HL-60 (cell line): Measurements from ENCODE around the gene PHKA1.
"Not testable (repeated sequence)": the region's sequence is repeated elsewhere in the genome, so short reads cannot be mapped to it uniquely, and the experiment has no call there.

Experiments used
- DNase-seq, 2 experiments: peaks; one replicate each; pipeline ENCODE4 v3.0.0-alpha.2; 2010 to 2020; ENCODE audit warnings: low read depth in 1 of 2, low spot score in 1 of 2
- H3K27ac ChIP-seq: fragments of 250-450 bp; sonication (Bioruptor Pico); replicated peaks from 2 replicates; pipeline ENCODE4 v1.5.1; 2020; ENCODE audit warnings: mild to moderate bottlenecking, moderate library complexity
- H3K27me3 ChIP-seq: fragments of 250-450 bp; sonication (Bioruptor Pico); 2 replicates; pipeline ENCODE4 v1.5.1; 2021; ENCODE audit warnings: mild to moderate bottlenecking, moderate library complexity; ENCODE audit not compliant: insufficient read depth, poor library complexity, severe bottlenecking
- H3K4me3 ChIP-seq: replicated peaks from 2 replicates; pipeline ENCODE4 v1.5.1; 2011; ENCODE audit warnings: mild to moderate bottlenecking, control low read depth, low read length; ENCODE audit not compliant: insufficient read depth
- GABPA ChIP-seq: IDR thresholded peaks from 2 replicates; pipeline ENCODE4 v1.6.1; 2012; ENCODE audit warnings: low read depth
- POLR2AphosphoS5 ChIP-seq: IDR thresholded peaks from 2 replicates; pipeline ENCODE4 v1.6.1; 2012; ENCODE audit warnings: low read depth
- SPI1 ChIP-seq: IDR thresholded peaks from 2 replicates; pipeline ENCODE4 v1.6.1; 2012; ENCODE audit warnings: low read depth, mild to moderate bottlenecking, borderline replicate concordance
- TF ChIP-seq, protein P1 (sequence below): IDR thresholded peaks from 2 replicates; pipeline ENCODE4 v1.6.1; 2012; ENCODE audit warnings: low read depth; ENCODE audit not compliant: insufficient replicate concordance
- TF ChIP-seq, protein P2 (sequence below): IDR thresholded peaks from one replicate; pipeline ENCODE4 v1.5.1; 2011; ENCODE audit warnings: low read length, control low read depth, inconsistent platforms; ENCODE audit not compliant: insufficient read depth

PHKA1 gene

DNA sequence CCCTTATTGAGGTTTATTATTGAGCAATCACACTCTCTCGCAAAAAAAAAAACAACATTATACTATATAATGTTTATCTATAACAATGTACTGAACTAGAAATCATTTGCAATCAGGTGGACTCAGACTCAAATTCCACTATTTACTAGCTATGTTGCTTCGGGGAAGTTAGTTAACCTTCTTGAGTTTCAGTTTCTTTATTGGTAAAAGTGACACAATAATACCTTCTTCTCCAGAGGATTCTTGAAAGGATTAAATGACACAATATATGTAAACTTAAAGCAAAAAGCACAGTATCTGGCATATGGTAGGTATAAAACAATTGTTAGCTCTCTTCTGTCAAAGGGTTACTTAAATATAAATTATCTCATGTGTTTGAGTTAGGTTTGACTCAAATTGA is 110.0 kb downstream of the PHKA1 start:
- TF ChIP-seq, protein P1, sequence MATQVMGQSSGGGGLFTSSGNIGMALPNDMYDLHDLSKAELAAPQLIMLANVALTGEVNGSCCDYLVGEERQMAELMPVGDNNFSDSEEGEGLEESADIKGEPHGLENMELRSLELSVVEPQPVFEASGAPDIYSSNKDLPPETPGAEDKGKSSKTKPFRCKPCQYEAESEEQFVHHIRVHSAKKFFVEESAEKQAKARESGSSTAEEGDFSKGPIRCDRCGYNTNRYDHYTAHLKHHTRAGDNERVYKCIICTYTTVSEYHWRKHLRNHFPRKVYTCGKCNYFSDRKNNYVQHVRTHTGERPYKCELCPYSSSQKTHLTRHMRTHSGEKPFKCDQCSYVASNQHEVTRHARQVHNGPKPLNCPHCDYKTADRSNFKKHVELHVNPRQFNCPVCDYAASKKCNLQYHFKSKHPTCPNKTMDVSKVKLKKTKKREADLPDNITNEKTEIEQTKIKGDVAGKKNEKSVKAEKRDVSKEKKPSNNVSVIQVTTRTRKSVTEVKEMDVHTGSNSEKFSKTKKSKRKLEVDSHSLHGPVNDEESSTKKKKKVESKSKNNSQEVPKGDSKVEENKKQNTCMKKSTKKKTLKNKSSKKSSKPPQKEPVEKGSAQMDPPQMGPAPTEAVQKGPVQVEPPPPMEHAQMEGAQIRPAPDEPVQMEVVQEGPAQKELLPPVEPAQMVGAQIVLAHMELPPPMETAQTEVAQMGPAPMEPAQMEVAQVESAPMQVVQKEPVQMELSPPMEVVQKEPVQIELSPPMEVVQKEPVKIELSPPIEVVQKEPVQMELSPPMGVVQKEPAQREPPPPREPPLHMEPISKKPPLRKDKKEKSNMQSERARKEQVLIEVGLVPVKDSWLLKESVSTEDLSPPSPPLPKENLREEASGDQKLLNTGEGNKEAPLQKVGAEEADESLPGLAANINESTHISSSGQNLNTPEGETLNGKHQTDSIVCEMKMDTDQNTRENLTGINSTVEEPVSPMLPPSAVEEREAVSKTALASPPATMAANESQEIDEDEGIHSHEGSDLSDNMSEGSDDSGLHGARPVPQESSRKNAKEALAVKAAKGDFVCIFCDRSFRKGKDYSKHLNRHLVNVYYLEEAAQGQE: no peak
- TF ChIP-seq POLR2AphosphoS5 (no peak), GABPA (no peak), SPI1 (no peak)
- TF ChIP-seq, protein P2, sequence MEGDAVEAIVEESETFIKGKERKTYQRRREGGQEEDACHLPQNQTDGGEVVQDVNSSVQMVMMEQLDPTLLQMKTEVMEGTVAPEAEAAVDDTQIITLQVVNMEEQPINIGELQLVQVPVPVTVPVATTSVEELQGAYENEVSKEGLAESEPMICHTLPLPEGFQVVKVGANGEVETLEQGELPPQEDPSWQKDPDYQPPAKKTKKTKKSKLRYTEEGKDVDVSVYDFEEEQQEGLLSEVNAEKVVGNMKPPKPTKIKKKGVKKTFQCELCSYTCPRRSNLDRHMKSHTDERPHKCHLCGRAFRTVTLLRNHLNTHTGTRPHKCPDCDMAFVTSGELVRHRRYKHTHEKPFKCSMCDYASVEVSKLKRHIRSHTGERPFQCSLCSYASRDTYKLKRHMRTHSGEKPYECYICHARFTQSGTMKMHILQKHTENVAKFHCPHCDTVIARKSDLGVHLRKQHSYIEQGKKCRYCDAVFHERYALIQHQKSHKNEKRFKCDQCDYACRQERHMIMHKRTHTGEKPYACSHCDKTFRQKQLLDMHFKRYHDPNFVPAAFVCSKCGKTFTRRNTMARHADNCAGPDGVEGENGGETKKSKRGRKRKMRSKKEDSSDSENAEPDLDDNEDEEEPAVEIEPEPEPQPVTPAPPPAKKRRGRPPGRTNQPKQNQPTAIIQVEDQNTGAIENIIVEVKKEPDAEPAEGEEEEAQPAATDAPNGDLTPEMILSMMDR: no peak

DNA sequence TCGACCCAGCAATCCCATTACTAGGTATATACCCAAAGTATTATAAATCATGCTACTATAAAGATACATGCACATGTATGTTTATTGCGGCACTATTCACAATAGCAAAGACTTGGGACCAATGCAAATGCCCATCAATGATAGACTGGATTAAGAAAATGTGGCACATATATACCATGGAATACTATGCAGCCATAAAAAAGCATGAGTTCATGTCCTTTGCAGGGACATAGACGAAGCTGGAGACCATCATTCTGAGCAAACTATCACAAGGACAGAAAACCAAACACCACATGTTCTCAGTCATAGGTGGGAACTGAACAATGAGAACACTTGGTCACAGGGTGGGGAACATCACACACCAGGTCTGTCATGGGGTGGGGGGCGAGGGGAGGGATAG is 123.1 kb downstream of the PHKA1 start:
- not testable (repeated sequence) for H3K27me3 ChIP-seq, H3K4me3 ChIP-seq, DNase-seq, H3K27ac ChIP-seq

More for the DNA sequence above, 110.0 kb downstream of the PHKA1 start:
- Histone ChIP-seq H3K27ac (no peak overlapping the region), H3K4me3 (no peak overlapping the region), H3K27me3 (peaks cover 2% of the 10 kb centered on the region)
- DNase-seq: no peak

DNA sequence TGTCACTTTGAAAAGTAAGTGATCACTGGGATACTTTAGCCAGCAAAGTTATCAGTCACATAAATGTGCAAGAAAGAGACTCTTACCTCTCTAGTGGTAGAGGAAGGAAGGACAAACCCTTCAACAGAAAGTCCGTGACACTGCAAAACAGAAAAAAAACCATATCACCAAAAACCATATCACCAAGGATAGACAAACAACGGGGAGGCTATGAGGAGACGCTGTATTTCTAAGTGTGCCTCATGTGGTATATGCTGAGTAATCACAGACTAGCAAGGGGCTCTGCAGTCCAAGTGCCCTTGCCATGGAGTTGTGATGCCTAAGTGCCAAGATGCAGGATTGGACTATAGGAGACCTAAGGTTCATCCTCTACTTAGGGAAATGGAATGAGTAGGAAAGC is 129.9 kb downstream of the PHKA1 start:
- Histone ChIP-seq H3K27ac (no peak overlapping the region), H3K27me3 (no peaks in the 10 kb centered on the region), H3K4me3 (no peak overlapping the region)
- DNase-seq: no peak
- TF ChIP-seq, protein P2: no peak
- TF ChIP-seq GABPA (no peak), POLR2AphosphoS5 (no peak), SPI1 (no peak)
- TF ChIP-seq, protein P1: no peak

DNA sequence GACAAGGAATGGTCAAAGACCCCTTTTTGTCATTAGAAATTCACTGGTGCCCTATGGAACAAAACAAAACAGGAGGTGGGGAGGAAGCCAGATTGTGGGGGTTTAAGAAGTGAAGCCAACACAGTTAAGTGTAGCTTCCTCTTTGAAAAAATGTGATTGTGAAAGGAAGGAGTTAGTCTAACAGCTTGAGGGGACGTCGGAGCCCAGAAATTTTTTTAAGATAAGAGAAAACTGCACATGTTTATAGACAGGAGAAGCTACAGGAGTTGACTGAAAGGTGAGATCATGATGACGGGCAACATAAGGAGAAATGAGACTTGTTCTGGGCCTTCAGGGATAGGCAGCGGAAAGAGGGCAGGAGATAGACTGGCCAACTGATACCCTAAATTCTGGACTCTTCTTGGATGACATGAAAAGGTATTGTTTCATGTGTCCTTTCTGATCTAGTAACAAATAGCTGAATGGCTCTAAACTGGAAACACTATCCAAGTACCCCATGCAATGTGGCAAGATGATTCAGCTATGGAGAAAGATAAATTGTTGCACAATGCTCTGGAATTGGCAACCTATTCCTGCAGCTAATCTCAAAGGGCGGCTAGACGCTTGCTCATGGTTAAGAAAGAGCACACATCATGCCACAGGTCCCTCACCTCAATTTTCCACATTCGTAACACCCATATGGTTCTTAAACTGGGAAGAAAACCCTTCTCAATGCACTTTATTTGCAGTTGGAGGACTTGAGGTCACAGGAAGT is 137.8 kb downstream of the PHKA1 start:
- no peak overlapping the region for H3K4me3 ChIP-seq
- no peak for TF ChIP-seq SPI1
- TF ChIP-seq, protein P2: no peak
- TF ChIP-seq GABPA: no peak
- TF ChIP-seq POLR2AphosphoS5: no peak
- TF ChIP-seq, protein P1: no peak
- no peaks in the 10 kb centered on the region for H3K27me3 ChIP-seq
- DNase-seq: peak; percentile 35 to 58
- H3K27ac ChIP-seq: peak overlapping the region; percentile 30; the same call in 1 of the 2 replicates
